Fibroblast of lung (primary cell): ENCODE data around the gene MIOX. TPM values are rescaled to one million over a fixed set of nuclear protein-coding genes. Genes with fewer than 3 reads are reported as not detected.

Source experiments
- DNase-seq, 2 donors: peaks; one replicate each; pipeline versions ENCODE4 v3.0.0 to v3.0.0-alpha.2; 2010; ENCODE audit warnings: low read depth in 2 of 2
- H2AFZ ChIP-seq: 2 replicates; pipeline ENCODE4 v1.5.1; 2012; ENCODE audit warnings: low read length, control low read depth, inconsistent platforms
- H3K27ac ChIP-seq: 2 replicates; pipeline ENCODE4 v1.5.1; 2011; ENCODE audit warnings: low read length, control low read depth; ENCODE audit not compliant: insufficient read depth
- H3K27me3 ChIP-seq: 2 replicates; pipeline ENCODE4 v1.5.1; 2011; ENCODE audit warnings: mild to moderate bottlenecking, low read length; ENCODE audit not compliant: control insufficient read depth, insufficient read depth
- H3K36me3 ChIP-seq: 2 replicates; pipeline ENCODE4 v1.5.1; 2011; ENCODE audit warnings: low read length; ENCODE audit not compliant: control insufficient read depth, insufficient read depth
- H3K4me1 ChIP-seq: 2 replicates; pipeline ENCODE4 v1.5.1; 2011; ENCODE audit warnings: low read length; ENCODE audit not compliant: control insufficient read depth, insufficient read depth; ENCODE audit errors: extremely low read depth
- H3K4me2 ChIP-seq: 2 replicates; pipeline ENCODE4 v1.5.1; 2011; ENCODE audit warnings: low read length, control low read depth; ENCODE audit not compliant: insufficient read depth; ENCODE audit errors: extremely low read depth
- H3K4me3 ChIP-seq, 4 experiments: fragments of 200-600 bp in 1 of 4; sonication (generic) in 1 of 4; replicated peaks in 1 of 4; 2 replicates each; pipeline ENCODE4 v1.5.1; 2011 to 2016; ENCODE audit warnings: low read length in 4 of 4, low read depth in 3 of 4, mild to moderate bottlenecking in 3 of 4, control low read depth in 2 of 4, inconsistent platforms in 1 of 4, mixed read lengths in 1 of 4; ENCODE audit not compliant: insufficient read depth in 1 of 4; ENCODE audit errors: control extremely low read depth in 1 of 4
- H3K79me2 ChIP-seq: 2 replicates; pipeline ENCODE4 v1.5.1; 2012; ENCODE audit warnings: mild to moderate bottlenecking, low read length, inconsistent platforms; ENCODE audit not compliant: control insufficient read depth, insufficient read depth
- H3K9ac ChIP-seq: 2 replicates; pipeline ENCODE4 v1.5.1; 2011; ENCODE audit warnings: mild to moderate bottlenecking, low read length, control low read depth; ENCODE audit not compliant: insufficient read depth
- H3K9me3 ChIP-seq: 2 replicates; pipeline ENCODE4 v1.5.1; 2012; ENCODE audit warnings: low read depth, low read length; ENCODE audit not compliant: control insufficient read depth, insufficient read depth
- H4K20me1 ChIP-seq: 2 replicates; pipeline ENCODE4 v1.5.1; 2011; ENCODE audit warnings: low read length; ENCODE audit not compliant: control insufficient read depth, insufficient read depth; ENCODE audit errors: extremely low read depth
- CTCF ChIP-seq, 2 donors: IDR thresholded peaks in 1 of 2; conservative IDR thresholded peaks in 1 of 2; 1 replicate in 1 of 2; 2 replicates in 1 of 2; pipeline ENCODE4 v1.5.1; 2011 to 2012; ENCODE audit warnings: low read length in 2 of 2, control low read depth in 1 of 2, inconsistent platforms in 1 of 2, low read depth in 1 of 2, mild to moderate bottlenecking in 1 of 2
- EZH2 ChIP-seq: IDR thresholded peaks from 2 replicates; pipeline ENCODE4 v1.5.1; 2012; ENCODE audit warnings: low read length, control low read depth, mild to moderate bottlenecking; ENCODE audit errors: missing control alignments
- polyA plus RNA-seq, 2 donors: library from polyadenylated mRNA; depleted of rRNA in 1 of 2; stranded (reverse) in 1 of 2; unstranded in 1 of 2; fragments of >200 nt; gene quantifications; 2 replicates each; pipeline ENCODE4 v1.2.1, GENCODE V29; 2011 to 2012; ENCODE audit warnings: missing spikeins in 1 of 2
- total RNA-seq: library from RNA; depleted of rRNA; stranded (reverse); fragments of >200 nt; gene quantifications from 2 replicates; pipeline ENCODE4 v1.2.1, GENCODE V29; 2014

MIOX gene
- total and polyA plus RNA-seq, 2 donors (not counting 1 experiment from before 2014, with no cell fraction given): 0.06 to 0.17 TPM

GRCh38 chr22:50455201-50455600, 31.5 kb upstream of the MIOX start:
- H3K27me3 ChIP-seq: no peaks in the 10 kb centered on the region
- DNase-seq: no peak
- peaks cover 20% of the 10 kb centered on the region for H3K36me3 ChIP-seq
- H3K4me1 ChIP-seq: no peaks in the 10 kb centered on the region
- H3K27ac ChIP-seq: no peak overlapping the region
- H3K4me2 ChIP-seq: no peak overlapping the region
- no peak overlapping the region for H3K4me3 ChIP-seq
- H2AFZ ChIP-seq: no peak overlapping the region
- TF ChIP-seq EZH2 (no peak), CTCF (conservative IDR thresholded peaks at IDR 0.05 in 1 of 2, IDR thresholded peaks at IDR 0.05 in 1 of 2; ENCODE audit: low read depth in 1 of 2, low read length in 2 of 2) (no peak)
- no peaks in the 10 kb centered on the region for H3K79me2 ChIP-seq
- H3K9ac ChIP-seq: no peak overlapping the region
- H3K9me3 ChIP-seq: no peaks in the 10 kb centered on the region
- H4K20me1 ChIP-seq: no peaks in the 10 kb centered on the region

- Histone ChIP-seq H4K20me1 (no peaks in the 10 kb centered on the region), H3K27ac (no peak overlapping the region), H3K36me3 (peaks cover 22% of the 10 kb centered on the region), H3K4me3 (no peak overlapping the region), H3K79me2 (no peaks in the 10 kb centered on the region), H2AFZ (no peak overlapping the region), H3K4me2 (no peak overlapping the region), H3K9me3 (no peaks in the 10 kb centered on the region), H3K27me3 (no peaks in the 10 kb centered on the region), H3K4me1 (no peaks in the 10 kb centered on the region), H3K9ac (no peak overlapping the region)
- no peak for DNase-seq
- TF ChIP-seq CTCF (conservative IDR thresholded peaks at IDR 0.05 in 1 of 2, IDR thresholded peaks at IDR 0.05 in 1 of 2; ENCODE audit: low read depth in 1 of 2, low read length in 2 of 2): no peak
- no peak for TF ChIP-seq EZH2
These were observed 30.6 kb upstream of the MIOX start for GRCh38 chr22:50456026-50456425.

- Histone ChIP-seq H3K9ac (no peak overlapping the region), H3K9me3 (no peaks in the 10 kb centered on the region), H4K20me1 (no peaks in the 10 kb centered on the region), H3K79me2 (no peaks in the 10 kb centered on the region), H2AFZ (no peak overlapping the region), H3K36me3 (peaks cover 22% of the 10 kb centered on the region), H3K27ac (no peak overlapping the region), H3K4me1 (no peaks in the 10 kb centered on the region), H3K4me2 (no peak overlapping the region), H3K4me3 (no peak overlapping the region), H3K27me3 (no peaks in the 10 kb centered on the region)
- DNase-seq: no peak
- TF ChIP-seq CTCF (conservative IDR thresholded peaks at IDR 0.05 in 1 of 2, IDR thresholded peaks at IDR 0.05 in 1 of 2; ENCODE audit: low read depth in 1 of 2, low read length in 2 of 2) (peak in 1 of 2 donors; percentile 9), EZH2 (no peak)
These were observed 30.0 kb upstream of the MIOX start for GRCh38 chr22:50456466-50457234.
